Measurements from ENCODE around the gene TADA1. TPM values are rescaled to one million over a fixed set of nuclear protein-coding genes. Genes with fewer than 3 reads are reported as not detected.

Gene TADA1
- total RNA-seq, 1 donor from 2014 or later, result 21.5 TPM

- Mint-ChIP-seq H3K4me1 (ENCODE audit: low read depth) (peaks cover 2% of the 10 kb centered on the region), H3K36me3 (ENCODE audit: insufficient read depth) (peaks cover 22% of the 10 kb centered on the region), H3K4me3 (ENCODE audit: low read depth) (no peak overlapping the region), H3K9me3 (ENCODE audit: low read depth) (no peaks in the 10 kb centered on the region), H3K27ac (no peak overlapping the region), H3K27me3 (no peaks in the 10 kb centered on the region)
- TF ChIP-seq CTCF (IDR thresholded peaks at IDR 0.05; ENCODE audit: unreplicated experiment), result no peak
- no peak for DNase-seq (ENCODE audit: low spot score, unreplicated experiment)
Measured at GRCh38 chr1:166858726-166859419, 17.2 kb downstream of the TADA1 start.

DNA sequence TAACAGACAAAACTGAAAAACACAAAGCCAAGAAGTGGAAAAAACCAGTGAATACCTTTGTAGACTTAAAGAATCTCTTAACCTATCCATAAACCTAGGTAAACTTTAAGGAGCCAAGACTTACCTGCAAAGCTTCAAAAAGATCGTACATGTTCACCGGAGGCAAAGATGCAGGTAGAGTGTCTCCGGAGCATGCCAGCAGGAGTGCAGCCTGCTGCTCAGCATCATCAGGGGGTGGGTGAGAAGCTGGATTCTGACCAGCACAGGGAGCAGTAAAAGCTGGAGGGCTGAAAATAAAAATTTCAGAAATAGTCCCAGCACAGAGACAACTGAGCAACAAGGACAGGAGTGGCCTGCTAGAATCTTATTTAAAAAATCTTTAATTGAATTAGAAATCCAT is 18.1 kb downstream of the TADA1 start:
- H3K27ac Mint-ChIP-seq, result no peak overlapping the region
- H3K4me1 Mint-ChIP-seq (ENCODE audit: low read depth), result peaks cover 2% of the 10 kb centered on the region
- no peaks in the 10 kb centered on the region for H3K27me3 Mint-ChIP-seq

DNA sequence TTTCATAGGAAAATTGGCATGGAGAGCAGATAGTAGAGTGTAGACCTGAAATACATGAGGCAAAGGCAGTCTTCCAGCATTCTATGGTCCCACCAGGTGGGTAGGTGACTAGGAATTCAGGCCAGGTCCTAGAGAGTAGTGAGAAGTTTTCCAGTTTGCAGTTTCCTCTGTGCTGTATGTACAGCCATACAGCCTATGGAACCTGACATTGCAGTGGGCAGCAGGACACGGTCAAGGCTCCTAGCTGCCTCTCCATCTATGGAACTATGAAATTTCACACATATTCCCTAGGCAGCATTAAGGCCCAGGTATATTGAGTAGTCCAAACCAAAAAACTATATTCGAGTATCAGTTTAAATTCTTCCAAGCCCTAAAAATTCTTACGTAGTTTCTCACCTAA is 20.5 kb downstream of the TADA1 start:
- H3K4me1 Mint-ChIP-seq (ENCODE audit: low read depth), result peaks cover 2% of the 10 kb centered on the region
- H3K27ac Mint-ChIP-seq, result no peak overlapping the region
- peaks cover 23% of the 10 kb centered on the region for H3K36me3 Mint-ChIP-seq (ENCODE audit: insufficient read depth)
- DNase-seq (ENCODE audit: low spot score, unreplicated experiment), result no peak
- TF ChIP-seq CTCF (IDR thresholded peaks at IDR 0.05; ENCODE audit: unreplicated experiment), result no peak
- H3K4me3 Mint-ChIP-seq (ENCODE audit: low read depth), result no peak overlapping the region
- H3K9me3 Mint-ChIP-seq (ENCODE audit: low read depth), result no peaks in the 10 kb centered on the region
- H3K27me3 Mint-ChIP-seq, result no peaks in the 10 kb centered on the region

More for the DNA sequence above, 18.1 kb downstream of the TADA1 start:
- H3K9me3 Mint-ChIP-seq (ENCODE audit: low read depth), result no peaks in the 10 kb centered on the region
- TF ChIP-seq CTCF (IDR thresholded peaks at IDR 0.05; ENCODE audit: unreplicated experiment), result no peak
- no peak for DNase-seq (ENCODE audit: low spot score, unreplicated experiment)
- no peak overlapping the region for H3K4me3 Mint-ChIP-seq (ENCODE audit: low read depth)
- peaks cover 22% of the 10 kb centered on the region for H3K36me3 Mint-ChIP-seq (ENCODE audit: insufficient read depth)

GRCh38 chr1:166852918-166853317 is 23.1 kb downstream of the TADA1 start:
- Mint-ChIP-seq H3K27ac (no peak overlapping the region), H3K4me3 (ENCODE audit: low read depth) (no peak overlapping the region), H3K4me1 (ENCODE audit: low read depth) (peaks cover 2% of the 10 kb centered on the region), H3K27me3 (no peaks in the 10 kb centered on the region), H3K36me3 (ENCODE audit: insufficient read depth) (peaks cover 33% of the 10 kb centered on the region), H3K9me3 (ENCODE audit: low read depth) (no peaks in the 10 kb centered on the region)
- no peak for TF ChIP-seq CTCF (IDR thresholded peaks at IDR 0.05; ENCODE audit: unreplicated experiment)
- DNase-seq (ENCODE audit: low spot score, unreplicated experiment), result no peak

DNA sequence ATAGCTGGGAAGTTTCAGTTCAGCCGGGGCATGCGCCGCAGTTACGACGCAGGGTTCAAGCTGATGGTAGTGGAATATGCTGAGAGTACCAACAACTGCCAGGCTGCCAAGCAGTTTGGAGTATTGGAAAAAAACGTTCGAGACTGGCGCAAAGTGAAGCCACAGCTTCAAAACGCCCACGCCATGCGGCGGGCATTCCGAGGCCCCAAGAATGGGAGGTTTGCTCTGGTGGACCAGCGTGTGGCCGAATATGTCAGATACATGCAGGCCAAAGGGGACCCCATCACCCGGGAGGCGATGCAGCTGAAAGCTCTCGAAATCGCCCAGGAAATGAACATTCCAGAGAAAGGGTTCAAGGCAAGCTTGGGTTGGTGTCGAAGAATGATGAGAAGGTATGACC is 26.9 kb downstream of the TADA1 start:
- Mint-ChIP-seq H3K36me3 (ENCODE audit: insufficient read depth) (peaks cover 55% of the 10 kb centered on the region), H3K4me3 (ENCODE audit: low read depth) (no peak overlapping the region), H3K27me3 (no peaks in the 10 kb centered on the region), H3K9me3 (ENCODE audit: low read depth) (no peaks in the 10 kb centered on the region), H3K27ac (no peak overlapping the region), H3K4me1 (ENCODE audit: low read depth) (peaks cover 8% of the 10 kb centered on the region)
- no peak for TF ChIP-seq CTCF (IDR thresholded peaks at IDR 0.05; ENCODE audit: unreplicated experiment)
- no peak for DNase-seq (ENCODE audit: low spot score, unreplicated experiment)
